Peyer's patch (tissue), 4 donors: Measurements from ENCODE around the gene INPPL1. TPM values are rescaled to one million over a fixed set of nuclear protein-coding genes. Genes with fewer than 3 reads are reported as not detected.
"Not testable (repeated sequence)": the region's sequence is repeated elsewhere in the genome, so short reads cannot be mapped to it uniquely, and the experiment has no call there.

Experiments
- DNase-seq, 3 donors: peaks; one replicate each; pipeline ENCODE4 v3.0.0-alpha.2; 2017 to 2019
- H3K27ac ChIP-seq, 4 donors: fragments of 200-600 bp; sonication (generic); one replicate each; pipeline ENCODE4 v1.5.1; 2016 to 2019
- H3K27me3 ChIP-seq, 2 donors: fragments of 200-600 bp; sonication (generic); one replicate each; pipeline ENCODE4 v1.5.1; 2019
- H3K36me3 ChIP-seq, 3 donors: fragments of 200-600 bp; sonication (generic); one replicate each; pipeline ENCODE4 v1.5.1; 2016 to 2019
- H3K4me1 ChIP-seq, 4 donors: fragments of 200-600 bp; sonication (generic); one replicate each; pipeline ENCODE4 v1.5.1; 2016 to 2019
- H3K4me3 ChIP-seq, 4 donors: fragments of 200-600 bp; sonication (generic); 1 replicate in 3 of 4; 2 replicates in 1 of 4; pipeline ENCODE4 v1.5.1; 2016 to 2019; ENCODE audit warnings: mild to moderate bottlenecking in 1 of 4
- H3K9me3 ChIP-seq, 4 donors: fragments of 200-600 bp; sonication (generic); one replicate each; pipeline ENCODE4 v1.5.1; 2016 to 2019; ENCODE audit warnings: mild to moderate bottlenecking in 1 of 4
- CTCF ChIP-seq, 6 experiments: fragments of 450-650 bp in 4 of 6; fragments of 200-600 bp in 2 of 6; sonication (generic) in 1 of 6; IDR thresholded peaks; one replicate each; pipeline ENCODE4 v1.5.1; 2017 to 2019; ENCODE audit warnings: antibody characterized with exemption in 6 of 6, mild to moderate bottlenecking in 3 of 6, moderate library complexity in 1 of 6
- POLR2A ChIP-seq, 2 donors: fragments of 450-650 bp; IDR thresholded peaks; one replicate each; pipeline ENCODE4 v1.5.1; 2017; ENCODE audit warnings: antibody characterized with exemption in 2 of 2, mild to moderate bottlenecking in 2 of 2, moderate library complexity in 2 of 2
- total RNA-seq, 4 donors: library from RNA; depleted of rRNA; stranded (reverse); fragments of >200 nt; gene quantifications; one replicate each; pipeline ENCODE4 v1.1.0, GENCODE V29; 2016

The INPPL1 gene
- total RNA-seq, 4 donors from 2014 or later, result 106 to 198 (median 179) TPM

GRCh38 chr11:72181553-72181958 is 43.0 kb upstream of the INPPL1 start:
- H3K36me3 ChIP-seq, H3K27me3 ChIP-seq, H3K9me3 ChIP-seq, H3K27ac ChIP-seq, DNase-seq, H3K4me1 ChIP-seq, H3K4me3 ChIP-seq: not testable (repeated sequence)
- peak in 3 of 6 experiments; percentile 28 to 55 (median 37) for TF ChIP-seq CTCF (IDR thresholded peaks at IDR 0.05)

DNA sequence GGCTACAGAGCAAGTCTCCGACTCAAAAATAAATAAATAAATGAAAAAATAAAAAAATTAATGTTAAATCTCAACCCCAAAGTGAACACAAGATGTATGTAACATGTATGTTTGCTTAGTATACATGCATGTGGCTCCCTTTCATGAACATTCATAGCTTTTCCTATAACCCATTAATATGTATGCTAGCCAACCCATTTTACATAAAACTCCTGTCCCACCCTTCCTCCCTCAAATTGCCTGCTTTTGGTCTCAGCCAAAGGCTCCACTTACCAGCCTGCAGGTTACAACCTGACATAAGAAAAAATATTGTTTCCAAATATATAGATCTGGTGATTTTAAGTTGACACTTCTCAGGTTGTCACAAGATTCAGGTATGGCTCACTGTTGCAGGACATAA is 36.3 kb upstream of the INPPL1 start:
- no peak overlapping the region for H3K27ac ChIP-seq
- no peaks in the 10 kb centered on the region for H3K36me3 ChIP-seq
- H3K9me3 ChIP-seq, result no peaks in the 10 kb centered on the region
- no peak for TF ChIP-seq CTCF (IDR thresholded peaks at IDR 0.05)
- TF ChIP-seq POLR2A (IDR thresholded peaks at IDR 0.05), result no peak
- H3K27me3 ChIP-seq, result no peaks in the 10 kb centered on the region
- peaks cover 0 to 5% (median 0%) of the 10 kb centered on the region in 4 donors for H3K4me1 ChIP-seq
- DNase-seq, result no peak
- no peak overlapping the region for H3K4me3 ChIP-seq

- no peak for DNase-seq
- no peaks in the 10 kb centered on the region for H3K36me3 ChIP-seq
Observed at GRCh38 chr11:72189455-72190250, 34.9 kb upstream of the INPPL1 start.

DNA sequence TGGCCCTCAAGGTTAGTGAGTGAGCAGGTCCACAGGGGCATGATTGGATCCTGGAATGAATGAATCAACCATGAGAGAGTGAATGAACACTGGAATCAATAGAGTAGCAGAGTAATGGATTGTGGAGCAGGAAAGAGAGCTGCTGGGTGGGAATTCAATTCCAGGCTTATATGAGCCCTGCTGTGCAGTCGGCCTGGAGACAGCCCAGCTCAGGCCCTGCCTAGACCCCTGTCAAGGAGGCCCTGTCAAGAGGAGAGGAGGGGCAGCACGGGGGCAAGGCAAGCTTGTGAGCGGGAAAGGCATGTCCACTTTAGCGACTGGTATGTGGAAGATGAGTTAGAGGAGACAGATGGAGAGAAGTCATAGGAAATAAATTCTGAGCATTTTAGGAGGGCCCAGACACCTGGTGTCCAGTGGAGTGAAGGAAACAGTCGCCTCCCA is 33.9 kb upstream of the INPPL1 start:
- DNase-seq, result no peak
- TF ChIP-seq POLR2A (IDR thresholded peaks at IDR 0.05) (no peak), CTCF (IDR thresholded peaks at IDR 0.05) (no peak)
- H3K4me1 ChIP-seq, result peaks cover 0 to 5% (median 0%) of the 10 kb centered on the region in 4 donors
- H3K27me3 ChIP-seq, result no peaks in the 10 kb centered on the region
- H3K9me3 ChIP-seq, result no peaks in the 10 kb centered on the region
- no peak overlapping the region for H3K4me3 ChIP-seq
- no peak overlapping the region for H3K27ac ChIP-seq
- H3K36me3 ChIP-seq, result no peaks in the 10 kb centered on the region

More at GRCh38 chr11:72189455-72190250, 34.9 kb upstream of the INPPL1 start:
- Histone ChIP-seq H3K27me3 (no peaks in the 10 kb centered on the region), H3K27ac (no peak overlapping the region), H3K4me1 (peaks cover 0 to 5% (median 0%) of the 10 kb centered on the region in 4 donors), H3K4me3 (no peak overlapping the region), H3K9me3 (no peaks in the 10 kb centered on the region)
- TF ChIP-seq POLR2A (IDR thresholded peaks at IDR 0.05) (no peak), CTCF (IDR thresholded peaks at IDR 0.05) (no peak)

DNA sequence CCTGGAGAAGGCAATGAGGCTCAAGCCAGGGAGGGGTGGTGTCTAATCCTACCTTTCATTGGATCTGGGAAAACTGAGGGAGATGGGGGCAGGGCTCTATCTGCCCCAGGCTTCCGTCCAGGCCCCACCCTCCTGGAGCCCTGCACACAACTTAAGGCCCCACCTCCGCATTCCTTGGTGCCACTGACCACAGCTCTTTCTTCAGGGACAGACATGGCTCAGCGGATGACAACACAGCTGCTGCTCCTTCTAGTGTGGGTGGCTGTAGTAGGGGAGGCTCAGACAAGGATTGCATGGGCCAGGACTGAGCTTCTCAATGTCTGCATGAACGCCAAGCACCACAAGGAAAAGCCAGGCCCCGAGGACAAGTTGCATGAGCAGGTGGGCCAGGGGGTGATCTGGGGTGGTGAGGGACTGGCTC is 32.6 kb upstream of the INPPL1 start, which contains the start of gene FOLR1:
Gene FOLR1, plus strand, starts transcription at position 180 of the 421 bp plus-strand sequence. Its CDS starts 34 bp downstream, at position 214.
- no peak within 1 kb of the TSS for H3K4me3 ChIP-seq
- H3K36me3 ChIP-seq, result no peaks in the 10 kb centered on the region
- H3K27me3 ChIP-seq, result no peaks in the 10 kb centered on the region
- no peak for TF ChIP-seq POLR2A (IDR thresholded peaks at IDR 0.05)
- H3K27ac ChIP-seq, result no peak within 1 kb of the TSS
- no peaks in the 10 kb centered on the region for H3K9me3 ChIP-seq
- H3K4me1 ChIP-seq, result peaks cover 0 to 5% (median 0%) of the 10 kb centered on the region in 4 donors
- DNase-seq, result peak in 1 of 3 donors; percentile 31

DNA sequence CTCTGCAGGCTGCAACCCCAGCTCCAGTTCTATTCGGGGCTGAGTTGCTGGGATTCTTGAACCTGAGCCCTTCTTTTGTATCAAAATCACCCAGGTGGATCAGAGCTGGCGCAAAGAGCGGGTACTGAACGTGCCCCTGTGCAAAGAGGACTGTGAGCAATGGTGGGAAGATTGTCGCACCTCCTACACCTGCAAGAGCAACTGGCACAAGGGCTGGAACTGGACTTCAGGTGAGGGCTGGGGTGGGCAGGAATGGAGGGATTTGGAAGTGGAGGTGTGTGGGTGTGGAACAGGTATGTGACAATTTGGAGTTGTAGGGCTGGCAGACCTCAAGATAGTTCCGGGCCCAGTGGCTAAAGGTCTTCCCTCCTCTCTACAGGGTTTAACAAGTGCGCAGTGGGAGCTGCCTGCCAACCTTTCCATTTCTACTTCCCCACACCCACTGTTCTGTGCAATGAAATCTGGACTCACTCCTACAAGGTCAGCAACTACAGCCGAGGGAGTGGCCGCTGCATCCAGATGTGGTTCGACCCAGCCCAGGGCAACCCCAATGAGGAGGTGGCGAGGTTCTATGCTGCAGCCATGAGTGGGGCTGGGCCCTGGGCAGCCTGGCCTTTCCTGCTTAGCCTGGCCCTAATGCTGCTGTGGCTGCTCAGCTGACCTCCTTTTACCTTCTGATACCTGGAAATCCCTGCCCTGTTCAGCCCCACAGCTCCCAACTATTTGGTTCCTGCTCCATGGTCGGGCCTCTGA is 28.9 kb upstream of the INPPL1 start:
- H3K4me3 ChIP-seq, result no peak overlapping the region
- DNase-seq, result peak in 1 of 3 donors; percentile 27
- TF ChIP-seq POLR2A (IDR thresholded peaks at IDR 0.05) (no peak), CTCF (IDR thresholded peaks at IDR 0.05) (no peak)
- no peaks in the 10 kb centered on the region for H3K4me1 ChIP-seq
- no peaks in the 10 kb centered on the region for H3K36me3 ChIP-seq
- H3K27ac ChIP-seq, result no peak overlapping the region
- H3K9me3 ChIP-seq, result no peaks in the 10 kb centered on the region
- H3K27me3 ChIP-seq, result no peaks in the 10 kb centered on the region

GRCh38 chr11:72201445-72201844 is 23.1 kb upstream of the INPPL1 start:
- not testable (repeated sequence) for H3K36me3 ChIP-seq, H3K4me3 ChIP-seq, H3K27me3 ChIP-seq, DNase-seq, H3K9me3 ChIP-seq, H3K27ac ChIP-seq, H3K4me1 ChIP-seq
